Epithelial cell of esophagus (primary cell): ENCODE data around the gene DNAAF8.

Experiments used
- DNase-seq: peaks from one replicate; pipeline ENCODE4 v3.0.0; 2010; ENCODE audit warnings: low read depth
- H3K4me3 ChIP-seq: 2 replicates; pipeline ENCODE4 v1.5.1; 2011; ENCODE audit warnings: mild to moderate bottlenecking, low read length, control low read depth
- CTCF ChIP-seq: IDR thresholded peaks from 2 replicates; pipeline ENCODE4 v1.5.1; 2011; ENCODE audit warnings: low read depth, mild to moderate bottlenecking, low read length, control low read depth, inconsistent platforms; ENCODE audit not compliant: insufficient read depth; ENCODE audit errors: missing control alignments

DNAAF8 gene

GRCh38 chr16:4696172-4696904, 38.0 kb upstream of the DNAAF8 start:
- H3K4me3 ChIP-seq: no peak overlapping the region
- no peak for TF ChIP-seq CTCF
- DNase-seq: no peak

GRCh38 chr16:4696905-4697847, 37.2 kb upstream of the DNAAF8 start:
- H3K4me3 ChIP-seq: no peak overlapping the region
- no peak for TF ChIP-seq CTCF
- DNase-seq: no peak

- no peak for DNase-seq
- TF ChIP-seq CTCF: no peak
- H3K4me3 ChIP-seq: no peak overlapping the region
Measured at GRCh38 chr16:4697848-4698291, 36.5 kb upstream of the DNAAF8 start.

GRCh38 chr16:4698321-4699045, 35.9 kb upstream of the DNAAF8 start:
- TF ChIP-seq CTCF: no peak
- DNase-seq: no peak
- no peak overlapping the region for H3K4me3 ChIP-seq

- TF ChIP-seq CTCF: no peak
- H3K4me3 ChIP-seq: no peak overlapping the region
- DNase-seq: no peak
Measured at GRCh38 chr16:4699046-4699556, 35.2 kb upstream of the DNAAF8 start.

- TF ChIP-seq CTCF: no peak
- H3K4me3 ChIP-seq: no peak overlapping the region
- peak; percentile 55 for DNase-seq
Measured at GRCh38 chr16:4700380-4700996, 33.8 kb upstream of the DNAAF8 start.
